NCI-H1105 treated with DMSO at 0.1 percent for 48 hours (cell line): ENCODE results near the gene SYT1.
A peak's percentile ranks its signal among the peaks of the same experiment; 100 is the strongest.
"Not testable (repeated sequence)": the region's sequence is repeated elsewhere in the genome, so short reads cannot be mapped to it uniquely, and the experiment has no call there.

Experiments used
- DNase-seq: peaks from one replicate; lab custom pipeline; 2025; lab: John Stamatoyannopoulos, UW

Gene SYT1

GRCh38 chr12:79402606-79403005, 538.0 kb downstream of the SYT1 start:
- no peak for DNase-seq

DNA sequence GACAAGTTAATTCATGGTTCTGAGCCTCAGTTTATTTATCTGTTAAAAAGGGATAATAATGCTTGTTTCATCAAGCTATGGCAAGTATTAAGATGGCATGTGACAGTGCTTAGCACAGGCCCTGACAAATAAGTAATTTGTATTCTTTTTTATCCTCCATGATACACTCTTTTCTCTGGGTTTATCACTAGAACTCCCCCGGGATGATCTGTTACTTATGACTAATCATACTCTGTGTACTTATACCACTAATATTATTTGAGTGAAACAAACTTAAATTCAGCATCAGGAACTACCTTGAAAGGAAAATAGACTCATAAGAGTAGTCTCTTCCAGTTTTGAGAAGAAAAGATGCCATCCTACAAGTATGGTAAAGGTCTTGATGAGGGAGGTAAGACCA, 542.4 kb downstream of the SYT1 start:
- no peak for DNase-seq

GRCh38 chr12:79407671-79408622, 543.4 kb downstream of the SYT1 start:
- DNase-seq, result peak; percentile 49

DNA sequence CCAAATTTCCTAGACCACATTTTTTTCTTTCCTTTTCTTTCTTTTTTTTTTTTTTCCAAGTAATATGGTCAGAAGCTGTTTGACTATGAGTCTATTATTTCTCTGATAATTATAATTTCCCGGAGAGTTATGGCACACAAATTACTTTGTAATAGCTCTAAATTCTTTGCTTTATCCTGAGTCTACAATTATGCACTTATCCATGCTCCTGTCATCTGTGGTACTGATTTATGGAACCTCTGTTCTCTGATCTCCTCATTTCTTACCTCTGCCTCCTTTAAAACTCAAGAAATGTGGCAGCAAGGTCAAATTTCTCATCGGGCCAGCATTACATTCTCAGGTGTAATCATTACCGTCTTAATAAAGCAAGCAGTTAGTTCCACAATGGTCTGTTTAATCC, 544.1 kb downstream of the SYT1 start:
- DNase-seq, result peak; percentile 61

- no peak for DNase-seq
Measured at GRCh38 chr12:79409562-79409961, 545.0 kb downstream of the SYT1 start.

GRCh38 chr12:79411791-79412190, 547.2 kb downstream of the SYT1 start:
- DNase-seq, result no peak

- no peak for DNase-seq
Measured at GRCh38 chr12:79413796-79414195, 549.2 kb downstream of the SYT1 start.

DNA sequence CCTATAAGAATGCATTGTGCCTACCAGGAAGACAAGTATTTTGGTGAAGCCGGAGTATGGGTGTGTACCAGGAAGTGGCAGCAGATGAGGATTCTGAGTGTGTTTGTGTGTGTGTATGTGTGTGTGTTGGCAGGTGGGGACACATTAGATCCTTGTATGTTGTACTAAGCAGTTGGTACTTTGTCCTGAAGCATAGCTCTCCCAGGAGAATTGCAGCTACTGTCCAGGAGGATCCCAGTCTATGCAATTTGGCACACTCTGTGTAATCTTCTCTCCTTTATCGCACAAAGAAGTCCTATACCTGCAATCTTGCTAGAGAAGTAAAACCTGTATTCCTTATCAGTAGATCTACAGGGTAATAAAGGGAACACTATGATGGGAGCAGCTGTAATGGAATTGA, 549.7 kb downstream of the SYT1 start:
- DNase-seq, result no peak

DNA sequence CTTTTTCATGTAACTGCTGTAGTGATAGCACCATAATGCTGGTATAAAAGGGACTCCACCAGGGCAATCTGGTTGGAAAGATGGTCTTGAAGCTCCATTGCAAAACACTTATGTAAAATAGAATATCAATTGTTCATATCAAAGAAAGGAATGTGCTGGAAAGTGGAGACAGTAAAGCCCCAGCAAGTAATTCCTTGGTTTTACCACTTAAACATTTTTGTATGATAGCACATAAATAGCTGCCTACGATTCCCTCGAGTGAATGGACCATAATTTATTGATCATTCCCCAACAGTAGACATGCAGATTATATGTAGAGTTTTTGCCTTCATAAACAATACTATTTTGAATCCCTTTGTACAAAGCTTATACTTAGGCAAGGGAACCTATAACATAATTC, 550.7 kb downstream of the SYT1 start:
- DNase-seq, result no peak

GRCh38 chr12:79415746-79416435, 551.3 kb downstream of the SYT1 start:
- DNase-seq, result no peak

GRCh38 chr12:79420146-79420618, 555.6 kb downstream of the SYT1 start:
- peak; percentile 24 for DNase-seq

DNA sequence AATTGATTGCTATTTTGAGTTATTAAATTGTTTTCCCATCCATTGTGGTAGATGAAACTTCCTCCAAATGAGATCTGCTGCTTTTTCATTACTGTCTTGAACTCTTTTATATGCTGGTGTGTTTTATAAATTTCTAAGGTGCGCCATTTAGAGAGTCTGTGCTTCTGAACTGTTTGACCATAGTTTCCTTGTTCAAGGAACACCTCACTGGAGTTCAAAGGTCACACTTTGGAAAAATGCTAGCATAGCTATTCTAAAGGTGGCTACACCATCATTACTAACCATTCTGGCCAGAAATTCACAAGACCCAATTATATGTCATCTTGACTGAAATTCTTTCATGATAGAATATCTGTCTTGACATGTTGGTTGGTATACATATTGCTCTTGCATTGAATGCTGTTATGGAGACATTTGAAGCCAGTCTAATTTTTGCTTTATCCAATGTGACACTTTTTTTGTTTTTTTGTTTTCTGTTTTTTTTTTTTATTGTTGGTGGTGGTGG, 556.7 kb downstream of the SYT1 start:
- no peak for DNase-seq

- DNase-seq, result no peak
Measured at GRCh38 chr12:79422060-79422812, 557.7 kb downstream of the SYT1 start.

DNA sequence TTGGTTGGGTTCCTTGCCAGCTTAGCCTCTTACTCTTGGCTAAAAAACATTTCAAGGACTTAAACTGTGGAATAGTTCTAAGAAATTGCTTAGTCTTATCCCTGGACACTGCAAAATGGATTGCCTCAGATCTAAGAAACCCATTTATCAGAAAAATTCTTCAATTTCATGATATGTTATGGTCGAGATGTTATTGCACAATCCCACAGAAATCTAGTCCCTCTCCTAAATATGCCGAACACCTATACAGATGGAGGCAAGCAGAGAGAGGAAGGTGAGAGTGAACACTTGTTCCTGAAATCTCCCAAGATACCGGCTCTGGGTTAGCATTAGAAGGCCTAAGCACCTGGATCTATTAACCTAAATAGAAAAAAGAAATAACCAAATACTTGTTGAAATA, 559.0 kb downstream of the SYT1 start:
- DNase-seq, result no peak

GRCh38 chr12:79424109-79424721, 559.6 kb downstream of the SYT1 start:
- no peak for DNase-seq

GRCh38 chr12:79426121-79426520, 561.5 kb downstream of the SYT1 start:
- no peak for DNase-seq

GRCh38 chr12:79426744-79427143, 562.2 kb downstream of the SYT1 start:
- not testable (repeated sequence) for DNase-seq

GRCh38 chr12:79433465-79434072, 569.0 kb downstream of the SYT1 start:
- DNase-seq, result no peak

- no peak for DNase-seq
Measured at GRCh38 chr12:79434561-79434960, 570.0 kb downstream of the SYT1 start.

GRCh38 chr12:79435742-79436141, 571.2 kb downstream of the SYT1 start:
- no peak for DNase-seq

GRCh38 chr12:79438480-79439174, 574.1 kb downstream of the SYT1 start:
- no peak for DNase-seq
